Measurements from ENCODE around the gene VWA5B1. TPM values are rescaled to one million over a fixed set of nuclear protein-coding genes. Genes with fewer than 3 reads are reported as not detected.

Gene VWA5B1
- total and polyA plus RNA-seq, 2 of the 8 experiments (the other 6 are each of a cell fraction or from before 2014, with no cell fraction given) = 0.54 to 2.3 TPM

DNA sequence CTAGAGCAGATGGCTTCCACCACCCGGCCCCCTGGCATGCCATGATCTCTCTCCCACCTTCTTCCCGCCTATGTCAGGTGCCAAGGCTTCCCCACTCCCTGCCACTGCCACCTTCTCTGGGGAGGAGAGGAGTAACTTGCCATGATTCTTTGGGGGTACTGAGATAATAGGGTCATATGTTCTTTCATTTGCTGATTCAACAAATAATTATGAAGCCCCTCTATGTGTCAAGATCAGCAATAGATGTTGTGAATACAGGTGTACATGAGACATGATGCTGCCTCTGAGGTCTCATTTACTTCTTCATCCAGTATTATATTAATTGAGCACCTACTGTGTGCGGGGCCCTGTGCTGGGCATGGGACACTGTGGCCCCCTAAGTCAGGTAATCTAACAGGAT, 6.0 kb upstream of the VWA5B1 start:
- H3K27me3 ChIP-seq (replicated peaks in 1 of 4; ENCODE audit: control insufficient read depth in 3 of 4, extremely low read depth in 1 of 4, insufficient read depth in 3 of 4, low read length in 3 of 4) = peaks cover 0 to 8% (median 0%) of the 10 kb centered on the region in 4 experiments; a peak in 4 of 7 replicates

More for the DNA sequence above, 6.0 kb upstream of the VWA5B1 start:
- H3K4me3 ChIP-seq (ENCODE audit: extremely low read depth in 1 of 4, insufficient read depth in 2 of 4, low read depth in 3 of 4, low read length in 4 of 4) = no peak overlapping the region
- H2BK120ac ChIP-seq (replicated peaks; ENCODE audit: low read depth, low read length) = no peak overlapping the region
- peaks cover 0 to 3% of the 10 kb centered on the region in 2 experiments; a peak in 2 of 4 replicates for H3K9me3 ChIP-seq (ENCODE audit: insufficient read depth in 2 of 2, low read depth in 1 of 2, low read length in 1 of 2)
- no peak overlapping the region for H3K18ac ChIP-seq (ENCODE audit: extremely low read depth, low read length)
- H2BK15ac ChIP-seq (ENCODE audit: low read length) = no peak overlapping the region
- H2BK5ac ChIP-seq (ENCODE audit: low read depth, low read length) = no peak overlapping the region
- no peaks in the 10 kb centered on the region for H3K36me3 ChIP-seq (ENCODE audit: control insufficient read depth in 2 of 4, insufficient read depth in 4 of 4, low read length in 3 of 4)
- H2BK12ac ChIP-seq (ENCODE audit: low read depth, low read length) = no peak overlapping the region
- H4K20me1 ChIP-seq (replicated peaks in 1 of 2; ENCODE audit: control insufficient read depth in 1 of 2, insufficient read depth in 2 of 2, low read length in 2 of 2) = no peaks in the 10 kb centered on the region
- no peak overlapping the region for H3K9ac ChIP-seq (replicated peaks in 1 of 4; ENCODE audit: extremely low read depth in 1 of 4, low read depth in 3 of 4, low read length in 3 of 4)
- no peak overlapping the region for H3K4ac ChIP-seq (replicated peaks; ENCODE audit: insufficient read length, low read depth, low read length)
- H2AK5ac ChIP-seq (ENCODE audit: low read depth, low read length) = no peak overlapping the region
- H3K23me2 ChIP-seq (ENCODE audit: low read depth, low read length) = no peaks in the 10 kb centered on the region
- H3K23ac ChIP-seq (ENCODE audit: insufficient read length) = no peak overlapping the region
- no peak overlapping the region for H3K14ac ChIP-seq (ENCODE audit: insufficient read length)
- ChIA-PET CTCF (ENCODE audit: partially characterized antibody) (no interaction called here), POLR2A (ENCODE audit: partially characterized antibody) (no interaction called here)
- DNase-seq (ENCODE audit: low read depth in 1 of 2, low spot score in 2 of 2) (no peak), FAIRE-seq (no peak)
- H2BK20ac ChIP-seq (ENCODE audit: low read length) = no peak overlapping the region
- WGBS, 2 experiments (ENCODE audit: extremely low coverage in 1 of 2, insufficient coverage in 1 of 2, insufficient read length in 1 of 2, insufficient replicate concordance in 2 of 2, low coverage in 1 of 2, low lambda C conversion rate in 2 of 2, missing lambda C conversion rate in 1 of 2) = 92% methylated on average over 3 of the region's 3 CpGs; no CpG with 5 or more reads in 1 of the 2 experiments
- H4K8ac ChIP-seq (ENCODE audit: extremely low read depth, insufficient read depth, low read length) = no peak overlapping the region
- H3K56ac ChIP-seq (replicated peaks; ENCODE audit: insufficient read length, low read depth, low read length) = no peak overlapping the region
- TF ChIP-seq HDAC2 (IDR thresholded peaks at IDR 0.05; ENCODE audit: borderline replicate concordance in 1 of 2, low read depth in 2 of 2, low read length in 2 of 2) (no peak), CREB1 (IDR thresholded peaks at IDR 0.05) (no peak), GABPA (IDR thresholded peaks at IDR 0.05; ENCODE audit: borderline replicate concordance, insufficient read depth, low read length) (no peak), HDAC6 (IDR thresholded peaks at IDR 0.05; ENCODE audit: low read depth, low read length) (no peak), SUZ12 (IDR thresholded peaks at IDR 0.05; ENCODE audit: low read length) (no peak), TAF1 (IDR thresholded peaks at IDR 0.05; ENCODE audit: low read depth, low read length) (no peak)
- H3K4me2 ChIP-seq (ENCODE audit: insufficient read depth in 1 of 2, low read depth in 2 of 2, low read length in 2 of 2) = no peak overlapping the region
- H4K5ac ChIP-seq (ENCODE audit: insufficient read length, low read depth, low read length) = no peak overlapping the region
- peaks cover 0 to under 1% (median 0%) of the 10 kb centered on the region in 4 experiments; a peak in 1 of 7 replicates for H3K4me1 ChIP-seq (replicated peaks in 1 of 4; ENCODE audit: control insufficient read depth in 3 of 4, insufficient read depth in 4 of 4, low read length in 3 of 4)
- H3K79me1 ChIP-seq (ENCODE audit: low read depth, low read length) = no peaks in the 10 kb centered on the region
- H2AFZ ChIP-seq (ENCODE audit: low read length) = no peak overlapping the region
- H3K27ac ChIP-seq (ENCODE audit: low read depth, low read length) = no peak overlapping the region
- H3K79me2 ChIP-seq (ENCODE audit: control insufficient read depth in 1 of 2, insufficient read depth in 2 of 2, low read length in 2 of 2) = no peaks in the 10 kb centered on the region
- H4K91ac ChIP-seq (replicated peaks; ENCODE audit: insufficient read length, low read length) = no peak overlapping the region

Measured in H1 (cell line).